ENCODE measurements around the gene ATG13. TPM values are rescaled to one million over a fixed set of nuclear protein-coding genes. Genes with fewer than 3 reads are reported as not detected.

Gene ATG13
- total and polyA plus RNA-seq, 2 of the 4 experiments (the other 2 are of a cell fraction) = 43.0 to 49.7 TPM

DNA sequence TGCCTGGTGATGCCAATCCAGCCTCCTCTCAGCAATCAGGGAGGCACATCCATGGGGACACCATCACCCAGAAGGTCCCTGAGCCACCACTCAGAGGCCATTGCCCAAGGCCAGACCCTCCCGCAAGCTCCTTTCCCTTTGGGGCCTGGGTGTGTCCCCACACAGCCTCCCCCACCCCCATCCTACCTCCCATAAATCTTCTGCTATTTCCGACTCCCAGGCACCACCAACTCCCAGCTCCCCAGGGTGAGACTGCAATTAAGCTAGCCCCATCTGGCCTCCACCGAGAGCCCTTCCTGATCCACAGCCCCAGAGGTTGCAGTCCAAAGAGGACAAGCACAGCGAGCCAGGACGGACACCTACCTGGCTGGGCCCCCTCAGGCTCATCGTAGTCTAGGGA, 76.7 kb downstream of the ATG13 start:
- DNase-seq (no peak), ATAC-seq (ENCODE audit: low read depth) (no peak)
- dilution Hi-C loops (cut with HindIII; ENCODE audit: low sequenced_read_pairs, unreplicated experiment) = no loop called here
- Histone ChIP-seq H3K56ac (ENCODE audit: extremely low read depth, insufficient read depth, low read length) (no peak overlapping the region), H3K9me3 (ENCODE audit: control insufficient read depth, insufficient read depth, low read length) (no peaks in the 10 kb centered on the region), H3K4me3 (ENCODE audit: insufficient read depth, low read depth, low read length) (no peak overlapping the region), H4K91ac (ENCODE audit: insufficient read depth, low read depth, low read length) (no peak overlapping the region), H2AFZ (replicated peaks; ENCODE audit: low read length, poor library complexity) (no peak overlapping the region), H4K8ac (ENCODE audit: low read depth in 2 of 2, low read length in 2 of 2) (no peak overlapping the region), H2AK5ac (ENCODE audit: low read depth, low read length) (no peak overlapping the region), H4K5ac (ENCODE audit: low read depth, low read length) (no peak overlapping the region), H3K4me1 (ENCODE audit: control insufficient read depth, insufficient read depth, low read length) (peaks cover 11% of the 10 kb centered on the region), H2AK9ac (replicated peaks; ENCODE audit: low read depth, low read length, poor library complexity) (no peak overlapping the region), H3K4ac (ENCODE audit: low read depth, low read length) (no peak overlapping the region), H2BK15ac (ENCODE audit: low read depth, low read length) (no peak overlapping the region), H3K27ac (ENCODE audit: insufficient read depth, low read length) (0 out of 2 replicates have a peak overlapping the region, but pooled peaks have one; percentile 5), H3K14ac (replicated peaks; ENCODE audit: low read depth, low read length) (no peak overlapping the region), H2BK5ac (ENCODE audit: low read depth, low read length, poor library complexity, severe bottlenecking) (no peak overlapping the region), H3K23ac (ENCODE audit: low read depth, low read length) (no peak overlapping the region), H4K20me1 (ENCODE audit: insufficient read depth, low read length) (0 out of 2 replicates have a peak, but pooled peaks cover 12% of the 10 kb centered on the region), H2BK20ac (ENCODE audit: low read depth, low read length) (no peak overlapping the region), H3K9me1 (ENCODE audit: insufficient read depth, low read length) (peaks cover 13% of the 10 kb centered on the region; the same call in 1 of the 2 replicates), H3K9ac (ENCODE audit: low read depth, low read length) (no peak overlapping the region), H3K27me3 (ENCODE audit: control insufficient read depth, insufficient read depth, low read length) (no peaks in the 10 kb centered on the region), H3K79me1 (ENCODE audit: low read depth in 1 of 2, low read length in 2 of 2) (peaks cover 32 to 62% of the 10 kb centered on the region in 2 experiments), H3K4me2 (ENCODE audit: low read depth, low read length) (no peak overlapping the region), H3K36me3 (ENCODE audit: control insufficient read depth, insufficient read depth, low read length) (peaks cover 56% of the 10 kb centered on the region), H2BK120ac (ENCODE audit: low read depth, low read length) (no peak overlapping the region), H3K18ac (ENCODE audit: low read depth, low read length) (no peak overlapping the region)
- TF ChIP-seq POLR2A (IDR thresholded peaks at IDR 0.05; ENCODE audit: low read depth, low read length) (no peak), CHD1 (IDR thresholded peaks at IDR 0.05; ENCODE audit: low read depth, low read length) (no peak), RAD21 (IDR thresholded peaks at IDR 0.05; ENCODE audit: low read length) (no peak), CTCF (conservative IDR thresholded peaks at IDR 0.05; ENCODE audit: low read depth, low read length) (no peak), SMC3 (IDR thresholded peaks at IDR 0.05; ENCODE audit: low read depth, low read length) (no peak), FOS (IDR thresholded peaks at IDR 0.05; ENCODE audit: low read depth, low read length) (no peak), MXI1 (IDR thresholded peaks at IDR 0.05; ENCODE audit: borderline replicate concordance, low read depth, low read length) (no peak), MAFK (IDR thresholded peaks at IDR 0.05; ENCODE audit: low read depth, low read length) (no peak), NFE2L2 (IDR thresholded peaks at IDR 0.05; ENCODE audit: low read depth, low read length) (no peak), MAZ (IDR thresholded peaks at IDR 0.05; ENCODE audit: borderline replicate concordance, low read depth, low read length) (no peak), RCOR1 (IDR thresholded peaks at IDR 0.05; ENCODE audit: insufficient replicate concordance, low read length) (no peak), RFX5 (IDR thresholded peaks at IDR 0.05; ENCODE audit: low read depth, low read length) (no peak), CEBPB (IDR thresholded peaks at IDR 0.05; ENCODE audit: low read depth, low read length) (no peak), BHLHE40 (IDR thresholded peaks at IDR 0.05; ENCODE audit: low read depth, low read length) (no peak)
- TF ChIP-seq, protein P1, sequence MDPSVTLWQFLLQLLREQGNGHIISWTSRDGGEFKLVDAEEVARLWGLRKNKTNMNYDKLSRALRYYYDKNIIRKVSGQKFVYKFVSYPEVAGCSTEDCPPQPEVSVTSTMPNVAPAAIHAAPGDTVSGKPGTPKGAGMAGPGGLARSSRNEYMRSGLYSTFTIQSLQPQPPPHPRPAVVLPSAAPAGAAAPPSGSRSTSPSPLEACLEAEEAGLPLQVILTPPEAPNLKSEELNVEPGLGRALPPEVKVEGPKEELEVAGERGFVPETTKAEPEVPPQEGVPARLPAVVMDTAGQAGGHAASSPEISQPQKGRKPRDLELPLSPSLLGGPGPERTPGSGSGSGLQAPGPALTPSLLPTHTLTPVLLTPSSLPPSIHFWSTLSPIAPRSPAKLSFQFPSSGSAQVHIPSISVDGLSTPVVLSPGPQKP (IDR thresholded peaks at IDR 0.05; ENCODE audit: borderline replicate concordance, low read depth, low read length) = no peak
- TF ChIP-seq, protein P2, sequence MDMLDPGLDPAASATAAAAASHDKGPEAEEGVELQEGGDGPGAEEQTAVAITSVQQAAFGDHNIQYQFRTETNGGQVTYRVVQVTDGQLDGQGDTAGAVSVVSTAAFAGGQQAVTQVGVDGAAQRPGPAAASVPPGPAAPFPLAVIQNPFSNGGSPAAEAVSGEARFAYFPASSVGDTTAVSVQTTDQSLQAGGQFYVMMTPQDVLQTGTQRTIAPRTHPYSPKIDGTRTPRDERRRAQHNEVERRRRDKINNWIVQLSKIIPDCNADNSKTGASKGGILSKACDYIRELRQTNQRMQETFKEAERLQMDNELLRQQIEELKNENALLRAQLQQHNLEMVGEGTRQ (IDR thresholded peaks at IDR 0.05; ENCODE audit: low read depth, low read length) = no peak
- intact Hi-C loops (cut with micrococcal nuclease) = no loop called here
- no TSS peak for BruUV-seq (replicated peaks)
- CTCF ChIA-PET = interaction anchor here (0.7 kb wide), 1 partner anchor 77 kb away, joined by 3 read pairs; the partner anchor contains the start of gene ATG13
- in situ Hi-C loops (cut with MboI; ENCODE audit: low sequenced_read_pairs) = no loop called here
- POLR2A ChIA-PET (ENCODE audit: unreplicated experiment) = no interaction called here
- WGBS, 2 experiments (ENCODE audit: extremely low coverage in 2 of 2, insufficient read length in 1 of 2) = 93% methylated on average over 4 of the region's 6 CpGs; no CpG with 5 or more reads in 1 of the 2 experiments

Data from IMR-90 (cell line).